H54 (cell line): Measurements from ENCODE around the gene NLGN1.

ENCODE experiments used
- DNase-seq: peaks from one replicate; pipeline ENCODE4 v3.0.0; 2011; ENCODE audit warnings: low spot score, mixed read lengths; ENCODE audit not compliant: insufficient read length
- FAIRE-seq: peaks from 3 replicates; lab custom pipeline; 2011; peaks lifted over from hg19 to GRCh38; lab: Jason Lieb, UNC
- POLR2A ChIP-seq: IDR thresholded peaks from 2 replicates; pipeline ENCODE4 v1.6.1; 2011; ENCODE audit warnings: low read depth, mild to moderate bottlenecking, low read length

NLGN1 gene

DNA sequence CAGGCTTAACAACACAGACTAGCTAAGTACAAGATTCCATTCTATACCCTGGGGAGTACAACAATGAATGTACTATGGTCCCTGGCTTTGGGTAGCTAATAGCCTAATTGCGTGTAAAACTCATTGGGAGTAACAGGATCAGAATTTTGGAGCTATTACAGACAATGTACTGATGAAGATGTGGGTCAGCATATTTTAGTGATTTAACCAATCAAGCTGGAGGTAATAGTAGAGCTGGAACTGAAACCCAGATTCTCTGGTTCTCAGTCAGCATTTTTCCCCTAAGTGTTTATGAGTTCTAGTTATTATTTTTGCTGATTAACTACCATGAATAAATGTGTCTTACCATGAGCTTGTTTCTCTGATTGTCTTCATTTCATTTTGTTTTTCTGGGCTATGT, 578.7 kb downstream of the NLGN1 start:
- FAIRE-seq (peak; percentile 43), DNase-seq (no peak)
- TF ChIP-seq POLR2A: no peak

GRCh38 chr3:173977747-173978146, 580.2 kb downstream of the NLGN1 start:
- no peak for TF ChIP-seq POLR2A
- FAIRE-seq: peak; percentile 52
- no peak for DNase-seq

DNA sequence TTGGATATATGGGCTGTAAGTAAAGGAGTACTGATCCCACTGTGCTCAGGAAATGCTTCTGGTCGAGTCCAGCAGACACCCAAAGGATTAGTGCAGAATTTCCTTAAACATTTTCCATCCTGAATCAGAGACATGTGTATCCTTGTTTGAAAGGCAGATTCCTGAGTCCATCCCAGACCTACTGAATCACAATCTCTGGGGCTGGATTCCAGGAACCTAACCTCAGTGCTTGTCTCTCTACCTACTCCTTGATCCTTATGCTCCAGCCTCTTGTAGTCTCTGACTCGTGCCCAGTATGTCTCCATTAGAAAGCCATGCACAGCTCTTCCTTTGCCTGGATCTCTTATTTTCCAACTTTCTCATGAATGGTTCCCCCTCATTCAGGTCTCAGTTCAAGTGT, 585.8 kb downstream of the NLGN1 start:
- DNase-seq (no peak), FAIRE-seq (peak; percentile 55)
- no peak for TF ChIP-seq POLR2A

DNA sequence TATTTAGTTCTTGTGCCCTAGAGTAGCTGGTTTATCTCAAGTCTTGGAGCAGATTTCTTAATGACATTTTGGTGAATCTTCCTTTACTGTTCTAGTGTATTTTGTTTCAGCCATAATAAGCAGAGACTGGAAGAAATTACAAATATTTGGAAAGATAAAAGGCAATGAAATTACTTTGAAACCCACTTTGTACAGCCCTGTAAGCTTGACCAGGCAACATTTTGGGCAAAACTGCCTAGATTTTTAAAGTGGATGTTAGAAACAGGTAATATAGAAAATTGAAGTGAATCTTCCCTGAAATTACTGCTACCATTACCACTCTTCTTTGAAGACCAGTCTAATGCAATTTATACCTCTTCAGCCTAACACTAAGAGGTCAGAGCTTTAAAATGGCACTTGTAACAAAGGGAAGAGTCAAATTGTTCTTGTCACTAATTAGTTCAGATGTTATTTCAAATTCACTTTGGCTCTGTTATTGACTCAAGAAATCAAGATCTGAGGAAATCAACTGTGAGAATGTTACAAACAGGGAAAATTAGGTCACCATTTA, 589.4 kb downstream of the NLGN1 start:
- DNase-seq: no peak
- FAIRE-seq: no peak
- TF ChIP-seq POLR2A: no peak

DNA sequence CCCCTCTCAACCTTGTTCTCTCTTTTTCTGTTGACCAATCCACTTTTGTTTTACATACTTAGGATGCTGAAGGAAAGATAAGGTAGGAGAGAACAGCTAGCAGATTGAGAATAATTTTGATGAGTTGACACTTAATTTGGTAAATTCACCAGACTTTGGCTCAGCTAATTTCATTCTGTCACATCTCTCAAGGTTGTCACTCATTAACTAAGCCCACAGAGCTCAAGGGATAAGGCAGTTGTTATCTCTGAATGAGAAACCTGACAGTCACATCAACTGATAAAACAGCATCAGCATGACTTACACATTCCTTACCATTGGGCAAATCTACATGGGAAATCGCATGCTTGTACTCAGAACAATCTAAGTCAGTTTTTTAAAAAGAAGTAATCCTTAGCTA, 591.4 kb downstream of the NLGN1 start:
- no peak for DNase-seq
- no peak for TF ChIP-seq POLR2A
- no peak for FAIRE-seq

DNA sequence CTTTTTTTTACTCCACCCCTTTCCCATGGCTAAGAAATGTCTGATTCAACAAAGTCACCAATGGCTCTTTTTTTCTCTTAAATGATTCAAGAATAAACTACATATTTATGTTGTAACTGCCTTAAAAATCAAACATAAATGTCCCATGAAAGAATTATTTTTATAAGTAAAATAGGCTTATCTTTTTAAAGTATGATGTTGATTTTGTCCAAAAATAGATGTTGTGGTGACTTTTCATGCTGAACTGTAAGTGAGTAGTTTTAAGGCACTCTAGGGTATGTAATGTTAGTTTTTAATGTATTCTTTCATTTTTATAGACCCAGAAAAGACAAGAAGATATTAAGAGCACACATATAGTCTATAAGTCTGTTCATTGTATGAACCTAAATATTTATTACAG, 594.9 kb downstream of the NLGN1 start:
- no peak for FAIRE-seq
- no peak for DNase-seq
- TF ChIP-seq POLR2A: no peak

- DNase-seq (peak; percentile 17), FAIRE-seq (peak; percentile 96)
Measured at GRCh38 chr3:173993299-173993698, 595.8 kb downstream of the NLGN1 start.

GRCh38 chr3:174000675-174001074, 603.1 kb downstream of the NLGN1 start:
- no peak for TF ChIP-seq POLR2A
- DNase-seq (no peak), FAIRE-seq (no peak)

More at GRCh38 chr3:173993299-173993698, 595.8 kb downstream of the NLGN1 start:
- no peak for TF ChIP-seq POLR2A

GRCh38 chr3:174002543-174002942, 605.0 kb downstream of the NLGN1 start:
- TF ChIP-seq POLR2A: no peak
- no peak for DNase-seq
- peak; percentile 30 for FAIRE-seq

DNA sequence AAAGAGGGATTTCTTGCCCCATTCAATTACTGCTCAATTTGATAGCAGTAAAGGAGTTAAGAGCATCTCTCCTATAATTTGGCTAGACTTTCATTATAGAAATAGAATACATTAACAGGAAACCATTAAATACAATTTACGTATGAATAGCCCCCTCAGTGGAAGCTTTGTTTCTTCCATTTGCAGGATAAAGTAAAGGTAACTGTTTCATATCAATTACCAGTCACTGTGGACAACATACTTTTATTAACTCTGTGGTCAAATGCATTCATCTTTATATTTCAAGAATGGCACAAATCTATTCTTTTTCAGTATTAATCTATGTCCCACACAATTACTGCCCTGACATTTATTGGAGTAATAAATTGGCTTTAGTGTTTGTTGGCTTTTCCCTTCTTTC, 613.4 kb downstream of the NLGN1 start:
- TF ChIP-seq POLR2A: no peak

GRCh38 chr3:174016186-174016585, 618.6 kb downstream of the NLGN1 start:
- DNase-seq: peak; percentile 14
- peak; percentile 98 for FAIRE-seq
- TF ChIP-seq POLR2A: no peak

More for the DNA sequence above, 613.4 kb downstream of the NLGN1 start:
- DNase-seq (no peak), FAIRE-seq (no peak)

DNA sequence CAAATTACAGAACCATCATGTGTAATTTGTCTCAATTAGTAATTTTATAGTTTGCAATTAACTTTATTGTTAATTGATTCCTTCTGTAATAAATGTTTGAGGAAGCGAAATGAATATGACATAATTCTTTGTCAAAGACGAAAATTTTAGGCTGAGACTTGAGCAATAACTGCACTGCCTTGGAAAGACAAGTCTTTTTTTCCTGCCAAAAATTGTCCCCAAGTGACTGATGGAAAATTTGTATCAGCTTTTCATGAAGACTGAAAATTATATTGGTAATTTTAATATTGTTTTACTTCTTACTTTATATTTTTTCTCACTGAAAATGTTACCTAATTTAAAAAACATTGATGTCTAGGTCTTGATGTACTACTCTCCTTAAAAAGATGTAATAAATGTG, 622.6 kb downstream of the NLGN1 start:
- no peak for FAIRE-seq

GRCh38 chr3:174023421-174023820, 625.9 kb downstream of the NLGN1 start:
- DNase-seq: no peak
- FAIRE-seq: no peak
- no peak for TF ChIP-seq POLR2A

More for the DNA sequence above, 622.6 kb downstream of the NLGN1 start:
- no peak for TF ChIP-seq POLR2A
- DNase-seq: no peak

DNA sequence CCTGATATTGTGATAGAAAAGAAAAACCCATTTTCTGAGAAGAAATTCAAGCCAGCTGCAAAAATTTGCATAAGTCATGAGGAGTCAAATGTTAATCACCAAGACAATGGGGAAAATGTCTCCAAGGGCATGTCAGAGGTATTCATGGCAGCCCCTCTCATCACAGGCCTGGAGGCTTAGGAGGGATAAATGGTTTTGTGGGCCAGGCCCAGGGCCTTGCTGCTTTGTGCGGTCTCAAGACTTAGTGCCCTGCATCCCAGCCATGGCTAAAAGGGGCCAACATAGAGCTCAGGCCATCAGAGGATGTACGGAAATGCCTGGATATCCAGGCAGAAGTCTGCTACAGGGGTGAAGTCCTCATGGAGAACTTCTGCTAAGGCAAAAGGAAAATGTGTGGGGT, 631.1 kb downstream of the NLGN1 start:
- TF ChIP-seq POLR2A: no peak
- FAIRE-seq (no peak), DNase-seq (no peak)

DNA sequence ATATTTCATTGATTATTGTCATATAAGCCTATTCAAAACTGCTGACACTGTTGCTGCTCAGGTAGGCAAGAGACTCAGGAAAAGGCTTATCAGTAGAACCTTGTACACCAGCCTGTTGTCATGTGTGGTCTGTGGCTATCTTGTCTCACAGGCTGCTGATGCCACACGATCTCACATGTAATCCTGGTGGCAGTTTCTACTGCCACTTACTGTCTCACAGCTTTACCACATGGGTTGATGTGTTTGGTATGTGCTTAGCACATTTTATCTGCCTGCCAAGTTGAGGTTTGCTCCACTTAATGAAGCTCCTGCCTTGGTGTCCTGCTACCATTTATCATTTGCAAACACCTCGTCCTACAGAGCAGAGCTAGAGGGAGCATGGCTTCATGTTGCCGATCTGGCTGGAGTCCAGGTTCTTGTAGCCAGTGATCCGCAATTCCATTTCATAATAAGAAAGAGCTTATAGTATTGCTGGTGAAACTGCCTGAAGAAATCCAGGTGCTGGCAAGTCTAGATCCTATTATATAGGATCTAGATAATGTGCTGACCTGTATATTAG, 637.9 kb downstream of the NLGN1 start:
- TF ChIP-seq POLR2A: no peak
- DNase-seq: no peak
- peak; percentile 20 for FAIRE-seq
